Measurements from ENCODE around the gene METTL6. TPM values are rescaled to one million over a fixed set of nuclear protein-coding genes. Genes with fewer than 3 reads are reported as not detected.
"Not testable (repeated sequence)": the region's sequence is repeated elsewhere in the genome, so short reads cannot be mapped to it uniquely, and the experiment has no call there.

The METTL6 gene
- polyA plus RNA-seq, 1 donor: 16.7 TPM

GRCh38 chr3:15431256-15431837 lies 4.0 kb upstream of the METTL6 start:
- DNase-seq: no peak
- Histone ChIP-seq H3K9me3 (ENCODE audit: control insufficient read depth, low read depth, low read length) (no peaks in the 10 kb centered on the region), H3K36me3 (ENCODE audit: control insufficient read depth, insufficient read depth, low read length) (peaks cover 48% of the 10 kb centered on the region), H3K27ac (ENCODE audit: low read length) (no peak overlapping the region), H3K4me3 (ENCODE audit: low read length) (no peak overlapping the region), H3K27me3 (ENCODE audit: control insufficient read depth, insufficient read depth, low read length) (no peaks in the 10 kb centered on the region), H3K4me1 (ENCODE audit: control insufficient read depth, insufficient read depth, low read length) (no peaks in the 10 kb centered on the region)
- WGBS (ENCODE audit: insufficient coverage, low lambda C conversion rate): 100% methylated on average over 1 of the region's 3 CpGs

- Histone ChIP-seq H3K27ac (ENCODE audit: low read length) (no peak overlapping the region), H3K4me3 (ENCODE audit: low read length) (no peak overlapping the region), H3K27me3 (ENCODE audit: control insufficient read depth, insufficient read depth, low read length) (no peaks in the 10 kb centered on the region), H3K4me1 (ENCODE audit: control insufficient read depth, insufficient read depth, low read length) (no peaks in the 10 kb centered on the region), H3K9me3 (ENCODE audit: control insufficient read depth, low read depth, low read length) (no peaks in the 10 kb centered on the region), H3K36me3 (ENCODE audit: control insufficient read depth, insufficient read depth, low read length) (peaks cover 42% of the 10 kb centered on the region)
- no peak for DNase-seq
- WGBS (ENCODE audit: insufficient coverage, low lambda C conversion rate): 40% methylated on average over 1 of the region's 1 CpG
These were observed 3.3 kb upstream of the METTL6 start for GRCh38 chr3:15430624-15431023.

- Histone ChIP-seq H3K27ac (ENCODE audit: low read length) (no peak overlapping the region), H3K9me3 (ENCODE audit: control insufficient read depth, low read depth, low read length) (no peaks in the 10 kb centered on the region), H3K27me3 (ENCODE audit: control insufficient read depth, insufficient read depth, low read length) (no peaks in the 10 kb centered on the region), H3K36me3 (ENCODE audit: control insufficient read depth, insufficient read depth, low read length) (peaks cover 37% of the 10 kb centered on the region), H3K4me3 (ENCODE audit: low read length) (no peak overlapping the region), H3K4me1 (ENCODE audit: control insufficient read depth, insufficient read depth, low read length) (no peaks in the 10 kb centered on the region)
- WGBS (ENCODE audit: insufficient coverage, low lambda C conversion rate): 100% methylated on average over 1 of the region's 6 CpGs
- DNase-seq: no peak
These were observed 1.7 kb upstream of the METTL6 start for GRCh38 chr3:15429080-15429479.

GRCh38 chr3:15428539-15428938 lies 1.2 kb upstream of the METTL6 start:
- Histone ChIP-seq H3K4me3 (ENCODE audit: low read length) (peak overlapping the region; percentile 92), H3K27ac (ENCODE audit: low read length) (no peak overlapping the region), H3K27me3 (ENCODE audit: control insufficient read depth, insufficient read depth, low read length) (no peaks in the 10 kb centered on the region), H3K36me3 (ENCODE audit: control insufficient read depth, insufficient read depth, low read length) (peaks cover 39% of the 10 kb centered on the region), H3K4me1 (ENCODE audit: control insufficient read depth, insufficient read depth, low read length) (no peaks in the 10 kb centered on the region), H3K9me3 (ENCODE audit: control insufficient read depth, low read depth, low read length) (no peaks in the 10 kb centered on the region)
- 18% methylated on average over 3 of the region's 9 CpGs for WGBS (ENCODE audit: insufficient coverage, low lambda C conversion rate)
- peak in 1 of 2 donors; percentile 5 for DNase-seq

- WGBS (ENCODE audit: insufficient coverage, low lambda C conversion rate): 0% methylated on average over 5 of the region's 11 CpGs
- H3K36me3 ChIP-seq (ENCODE audit: control insufficient read depth, insufficient read depth, low read length): peaks cover 38% of the 10 kb centered on the region
- no peaks in the 10 kb centered on the region for H3K4me1 ChIP-seq (ENCODE audit: control insufficient read depth, insufficient read depth, low read length)
- H3K4me3 ChIP-seq (ENCODE audit: low read length): peak overlapping the region; percentile 92
- no peaks in the 10 kb centered on the region for H3K27me3 ChIP-seq (ENCODE audit: control insufficient read depth, insufficient read depth, low read length)
- peak; percentile 14 to 50 for DNase-seq
- peak overlapping the region; percentile 62 for H3K27ac ChIP-seq (ENCODE audit: low read length)
- H3K9me3 ChIP-seq (ENCODE audit: control insufficient read depth, low read depth, low read length): no peaks in the 10 kb centered on the region
These were observed 637 bp upstream of the METTL6 start for GRCh38 chr3:15427981-15428380.

- H3K36me3 ChIP-seq (ENCODE audit: control insufficient read depth, insufficient read depth, low read length): peaks cover 39% of the 10 kb centered on the region
- peak overlapping the region; percentile 92 for H3K4me3 ChIP-seq (ENCODE audit: low read length)
- 48% methylated on average over 6 of the region's 16 CpGs for WGBS (ENCODE audit: insufficient coverage, low lambda C conversion rate)
- no peaks in the 10 kb centered on the region for H3K9me3 ChIP-seq (ENCODE audit: control insufficient read depth, low read depth, low read length)
- H3K4me1 ChIP-seq (ENCODE audit: control insufficient read depth, insufficient read depth, low read length): no peaks in the 10 kb centered on the region
- no peaks in the 10 kb centered on the region for H3K27me3 ChIP-seq (ENCODE audit: control insufficient read depth, insufficient read depth, low read length)
- H3K27ac ChIP-seq (ENCODE audit: low read length): no peak overlapping the region
- DNase-seq: no peak
These were observed 695 bp downstream of the METTL6 start for GRCh38 chr3:15426579-15427118.

GRCh38 chr3:15420871-15421270 lies 6.5 kb downstream of the METTL6 start:
- no peaks in the 10 kb centered on the region for H3K4me1 ChIP-seq (ENCODE audit: control insufficient read depth, insufficient read depth, low read length)
- no peak overlapping the region for H3K27ac ChIP-seq (ENCODE audit: low read length)
- no peak for DNase-seq
- peaks cover 49% of the 10 kb centered on the region for H3K36me3 ChIP-seq (ENCODE audit: control insufficient read depth, insufficient read depth, low read length)
- WGBS (ENCODE audit: insufficient coverage, low lambda C conversion rate): 100% methylated on average over 2 of the region's 4 CpGs
- no peaks in the 10 kb centered on the region for H3K9me3 ChIP-seq (ENCODE audit: control insufficient read depth, low read depth, low read length)
- H3K4me3 ChIP-seq (ENCODE audit: low read length): no peak overlapping the region
- H3K27me3 ChIP-seq (ENCODE audit: control insufficient read depth, insufficient read depth, low read length): no peaks in the 10 kb centered on the region

GRCh38 chr3:15410966-15411365 lies 16.4 kb downstream of the METTL6 start:
- WGBS (ENCODE audit: insufficient coverage, low lambda C conversion rate): no CpG with 5 or more reads among the region's 7 CpGs
- H3K27me3 ChIP-seq (ENCODE audit: control insufficient read depth, insufficient read depth, low read length); H3K9me3 ChIP-seq (ENCODE audit: control insufficient read depth, low read depth, low read length); DNase-seq; H3K27ac ChIP-seq (ENCODE audit: low read length); H3K4me1 ChIP-seq (ENCODE audit: control insufficient read depth, insufficient read depth, low read length); H3K4me3 ChIP-seq (ENCODE audit: low read length): not testable (repeated sequence)
- peaks cover 46% of the 10 kb centered on the region for H3K36me3 ChIP-seq (ENCODE audit: control insufficient read depth, insufficient read depth, low read length)

- H3K27me3 ChIP-seq (ENCODE audit: control insufficient read depth, insufficient read depth, low read length): no peaks in the 10 kb centered on the region
- H3K4me1 ChIP-seq (ENCODE audit: control insufficient read depth, insufficient read depth, low read length): no peaks in the 10 kb centered on the region
- H3K27ac ChIP-seq (ENCODE audit: low read length): no peak overlapping the region
- no peak overlapping the region for H3K4me3 ChIP-seq (ENCODE audit: low read length)
- no peaks in the 10 kb centered on the region for H3K9me3 ChIP-seq (ENCODE audit: control insufficient read depth, low read depth, low read length)
- peaks cover 37% of the 10 kb centered on the region for H3K36me3 ChIP-seq (ENCODE audit: control insufficient read depth, insufficient read depth, low read length)
- no CpG with 5 or more reads among the region's 2 CpGs for WGBS (ENCODE audit: insufficient coverage, low lambda C conversion rate)
- no peak for DNase-seq
These were observed 17.6 kb downstream of the METTL6 start for GRCh38 chr3:15409774-15410173.

GRCh38 chr3:15409239-15409638 lies 18.1 kb downstream of the METTL6 start:
- no peak overlapping the region for H3K4me3 ChIP-seq (ENCODE audit: low read length)
- H3K27ac ChIP-seq (ENCODE audit: low read length): no peak overlapping the region
- H3K27me3 ChIP-seq (ENCODE audit: control insufficient read depth, insufficient read depth, low read length): no peaks in the 10 kb centered on the region
- H3K9me3 ChIP-seq (ENCODE audit: control insufficient read depth, low read depth, low read length): no peaks in the 10 kb centered on the region
- no peak for DNase-seq
- WGBS (ENCODE audit: insufficient coverage, low lambda C conversion rate): no CpG with 5 or more reads among the region's 3 CpGs
- no peaks in the 10 kb centered on the region for H3K4me1 ChIP-seq (ENCODE audit: control insufficient read depth, insufficient read depth, low read length)
- H3K36me3 ChIP-seq (ENCODE audit: control insufficient read depth, insufficient read depth, low read length): peaks cover 31% of the 10 kb centered on the region

GRCh38 chr3:15405448-15406050 lies 21.8 kb downstream of the METTL6 start:
- H3K9me3 ChIP-seq (ENCODE audit: control insufficient read depth, low read depth, low read length): no peaks in the 10 kb centered on the region
- DNase-seq: peak in 1 of 2 donors; percentile 28
- no CpG with 5 or more reads among the region's 3 CpGs for WGBS (ENCODE audit: insufficient coverage, low lambda C conversion rate)
- H3K4me3 ChIP-seq (ENCODE audit: low read length): no peak overlapping the region
- no peaks in the 10 kb centered on the region for H3K27me3 ChIP-seq (ENCODE audit: control insufficient read depth, insufficient read depth, low read length)
- H3K4me1 ChIP-seq (ENCODE audit: control insufficient read depth, insufficient read depth, low read length): no peaks in the 10 kb centered on the region
- H3K27ac ChIP-seq (ENCODE audit: low read length): no peak overlapping the region
- peaks cover 4% of the 10 kb centered on the region for H3K36me3 ChIP-seq (ENCODE audit: control insufficient read depth, insufficient read depth, low read length)

All from large intestine (tissue), 3 donors.